Gastroesophageal sphincter (tissue), 4 donors: Measurements from ENCODE around the gene RNF180. TPM values are rescaled to one million over a fixed set of nuclear protein-coding genes. Genes with fewer than 3 reads are reported as not detected.

Experiments used
- ATAC-seq: fragments of 150-250 bp; one replicate; pipeline ENCODE4 v1.9.1; 2016; ENCODE audit warnings: mild to moderate bottlenecking, moderate library complexity
- H3K27ac ChIP-seq, 4 donors: fragments of 200-600 bp; sonication (generic) in 3 of 4; 1 replicate in 3 of 4; 2 replicates in 1 of 4; pipeline ENCODE4 v1.5.1; 2016 to 2019
- H3K27me3 ChIP-seq: fragments of 200-600 bp; sonication (generic); one replicate; pipeline ENCODE4 v1.5.1; 2019
- H3K36me3 ChIP-seq, 2 donors: fragments of 200-600 bp; sonication (generic); one replicate each; pipeline ENCODE4 v1.5.1; 2019; ENCODE audit warnings: control low read depth in 1 of 2
- H3K4me1 ChIP-seq, 3 donors: fragments of 200-600 bp; sonication (generic); 1 replicate in 2 of 3; 2 replicates in 1 of 3; pipeline ENCODE4 v1.5.1; 2016 to 2019; ENCODE audit warnings: control low read depth in 2 of 3
- H3K4me3 ChIP-seq, 2 donors: fragments of 200-600 bp; sonication (generic); one replicate each; pipeline ENCODE4 v1.5.1; 2019; ENCODE audit warnings: mild to moderate bottlenecking in 1 of 2, moderate library complexity in 1 of 2
- H3K9me3 ChIP-seq, 3 donors: fragments of 200-600 bp; sonication (generic); one replicate each; pipeline ENCODE4 v1.5.1; 2017 to 2019; ENCODE audit warnings: control low read depth in 2 of 3
- EP300 ChIP-seq: sonication (generic); formaldehyde crosslinking; IDR thresholded peaks from one replicate; pipeline ENCODE4 v1.6.1; 2017; ENCODE audit warnings: antibody characterized with exemption, mild to moderate bottlenecking
- POLR2A ChIP-seq, 2 donors: fragments of 450-650 bp; IDR thresholded peaks; one replicate each; pipeline ENCODE4 v1.6.1; 2017; ENCODE audit warnings: antibody characterized with exemption in 2 of 2, mild to moderate bottlenecking in 2 of 2, moderate library complexity in 1 of 2
- POLR2AphosphoS5 ChIP-seq: sonication (generic); formaldehyde crosslinking; IDR thresholded peaks from one replicate; pipeline ENCODE4 v1.6.1; 2017; ENCODE audit warnings: antibody characterized with exemption
- WGBS, 2 donors: methylation state at CpG; one replicate each; pipeline ENCODE4 v1.1.5; 2018; ENCODE audit warnings: low coverage in 1 of 2; 5-methylcytosine and 5-hydroxymethylcytosine counted together
- total RNA-seq, 4 donors: library from RNA; depleted of rRNA; stranded (reverse); fragments of >200 nt; gene quantifications; one replicate each; pipeline ENCODE4 v1.1.0, GENCODE V29; 2016
- TF ChIP-seq, protein P1 (sequence below), 4 experiments: fragments of 200-600 bp in 2 of 4; fragments of 450-650 bp in 2 of 4; sonication (generic) in 1 of 4; IDR thresholded peaks; one replicate each; pipeline ENCODE4 v1.5.1; 2017 to 2019; ENCODE audit warnings: antibody characterized with exemption in 4 of 4, mild to moderate bottlenecking in 2 of 4, moderate library complexity in 2 of 4

The RNF180 gene
- total RNA-seq, 4 donors from 2014 or later = 22.0 to 41.6 (median 25.3) TPM

DNA sequence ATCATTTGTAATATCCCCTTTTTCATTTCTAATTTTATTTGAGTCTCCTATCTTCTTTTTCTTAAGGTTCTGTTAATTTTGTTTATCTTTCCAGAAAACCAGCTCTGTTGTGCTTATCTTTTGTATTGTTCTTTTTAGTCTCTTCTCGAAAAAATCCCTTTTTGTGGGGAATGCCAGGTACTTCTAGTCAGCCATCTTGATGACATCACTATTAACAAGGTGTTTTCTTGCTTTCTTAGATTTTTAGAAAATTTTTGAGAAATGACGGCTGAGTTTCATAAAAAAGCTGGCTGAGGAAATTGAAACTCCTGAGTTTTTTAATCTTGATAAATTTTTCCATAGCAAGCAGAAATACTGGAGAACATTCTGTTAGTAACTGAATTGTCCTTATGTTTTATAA, 10.7 kb downstream of the RNF180 start:
- H3K27ac ChIP-seq = no peak overlapping the region
- no peaks in the 10 kb centered on the region for H3K36me3 ChIP-seq
- 88 to 100% methylated on average over 1 to 2 of the region's 2 CpGs for WGBS, 2 donors
- H3K9me3 ChIP-seq = peaks cover 0 to 7% (median 0%) of the 10 kb centered on the region in 3 donors
- no peak for ATAC-seq
- TF ChIP-seq POLR2A (IDR thresholded peaks at IDR 0.05) = no peak
- H3K4me1 ChIP-seq = peaks cover 0 to 11% (median 0%) of the 10 kb centered on the region in 3 donors
- no peaks in the 10 kb centered on the region for H3K27me3 ChIP-seq
- no peak overlapping the region for H3K4me3 ChIP-seq

DNA sequence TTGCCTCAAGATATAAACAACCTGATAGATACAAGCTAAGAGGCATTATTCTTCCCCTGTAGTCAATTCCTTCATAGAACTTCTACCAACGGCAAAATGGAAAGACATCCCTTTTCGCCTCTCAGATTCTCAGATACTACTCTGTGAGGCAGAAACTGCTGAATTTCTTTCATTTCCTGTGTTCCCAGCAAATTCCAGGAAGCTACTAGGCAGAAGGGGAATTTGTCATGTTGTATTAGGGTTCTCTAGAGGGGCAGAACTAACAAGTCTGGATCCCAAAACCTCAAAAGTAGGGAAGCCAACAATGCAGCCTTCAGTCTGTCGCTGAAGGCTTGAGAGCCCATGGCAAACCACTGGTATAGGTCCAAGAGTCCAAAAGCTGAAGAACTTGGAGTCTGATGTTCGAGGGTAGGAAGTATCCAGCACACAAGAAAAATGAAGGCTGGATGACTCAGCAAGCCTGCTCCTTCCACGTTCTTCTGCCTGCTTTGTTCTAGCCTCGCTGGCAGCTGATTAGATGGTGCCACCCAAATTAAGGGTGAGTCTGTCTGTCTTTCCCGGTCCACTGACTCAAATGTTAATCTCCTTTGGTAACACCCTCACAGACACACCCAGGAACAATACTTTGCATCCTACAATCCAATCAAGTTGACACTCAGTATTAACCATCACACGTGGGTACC, 15.2 kb downstream of the RNF180 start:
- no peaks in the 10 kb centered on the region for H3K27me3 ChIP-seq
- no peak for ATAC-seq
- peaks cover 0 to 24% (median 0%) of the 10 kb centered on the region in 3 donors for H3K4me1 ChIP-seq
- no peak overlapping the region for H3K4me3 ChIP-seq
- no peaks in the 10 kb centered on the region for H3K9me3 ChIP-seq
- TF ChIP-seq EP300 (no peak), POLR2A (IDR thresholded peaks at IDR 0.05) (no peak), POLR2AphosphoS5 (no peak)
- H3K27ac ChIP-seq = no peak overlapping the region
- WGBS, 2 donors = 51 to 62% methylated on average over 7 to 8 of the region's 8 CpGs
- no peaks in the 10 kb centered on the region for H3K36me3 ChIP-seq

DNA sequence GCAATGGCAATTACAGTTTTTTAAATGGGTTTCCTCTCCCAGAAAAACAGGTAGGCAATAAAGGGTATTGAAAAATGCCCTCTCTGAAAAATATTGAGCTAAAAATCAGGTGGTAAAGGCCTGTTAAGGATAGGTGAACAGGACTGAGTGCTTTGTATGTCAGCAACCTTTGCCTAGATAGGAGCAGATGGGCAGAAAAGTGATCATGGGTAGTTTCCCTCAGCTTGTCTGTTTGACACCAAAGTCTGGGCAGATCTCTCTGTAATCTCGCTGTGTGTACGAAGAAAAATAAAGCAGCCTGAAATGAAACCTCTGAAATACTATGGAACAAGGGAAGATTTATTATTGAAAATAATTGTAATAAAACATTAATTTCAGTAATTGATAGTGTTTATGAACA, 15.8 kb downstream of the RNF180 start:
- H3K4me3 ChIP-seq = no peak overlapping the region
- H3K4me1 ChIP-seq = peaks cover 0 to 24% (median 0%) of the 10 kb centered on the region in 3 donors
- no peaks in the 10 kb centered on the region for H3K36me3 ChIP-seq
- no peak overlapping the region for H3K27ac ChIP-seq
- WGBS, 2 donors = 80 to 97% methylated on average over 1 to 2 of the region's 2 CpGs
- ATAC-seq = no peak
- no peaks in the 10 kb centered on the region for H3K9me3 ChIP-seq
- H3K27me3 ChIP-seq = no peaks in the 10 kb centered on the region
- TF ChIP-seq, protein P1, sequence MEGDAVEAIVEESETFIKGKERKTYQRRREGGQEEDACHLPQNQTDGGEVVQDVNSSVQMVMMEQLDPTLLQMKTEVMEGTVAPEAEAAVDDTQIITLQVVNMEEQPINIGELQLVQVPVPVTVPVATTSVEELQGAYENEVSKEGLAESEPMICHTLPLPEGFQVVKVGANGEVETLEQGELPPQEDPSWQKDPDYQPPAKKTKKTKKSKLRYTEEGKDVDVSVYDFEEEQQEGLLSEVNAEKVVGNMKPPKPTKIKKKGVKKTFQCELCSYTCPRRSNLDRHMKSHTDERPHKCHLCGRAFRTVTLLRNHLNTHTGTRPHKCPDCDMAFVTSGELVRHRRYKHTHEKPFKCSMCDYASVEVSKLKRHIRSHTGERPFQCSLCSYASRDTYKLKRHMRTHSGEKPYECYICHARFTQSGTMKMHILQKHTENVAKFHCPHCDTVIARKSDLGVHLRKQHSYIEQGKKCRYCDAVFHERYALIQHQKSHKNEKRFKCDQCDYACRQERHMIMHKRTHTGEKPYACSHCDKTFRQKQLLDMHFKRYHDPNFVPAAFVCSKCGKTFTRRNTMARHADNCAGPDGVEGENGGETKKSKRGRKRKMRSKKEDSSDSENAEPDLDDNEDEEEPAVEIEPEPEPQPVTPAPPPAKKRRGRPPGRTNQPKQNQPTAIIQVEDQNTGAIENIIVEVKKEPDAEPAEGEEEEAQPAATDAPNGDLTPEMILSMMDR (IDR thresholded peaks at IDR 0.05) = no peak
- no peak for TF ChIP-seq POLR2A (IDR thresholded peaks at IDR 0.05)
- no peak for TF ChIP-seq EP300
- no peak for TF ChIP-seq POLR2AphosphoS5

DNA sequence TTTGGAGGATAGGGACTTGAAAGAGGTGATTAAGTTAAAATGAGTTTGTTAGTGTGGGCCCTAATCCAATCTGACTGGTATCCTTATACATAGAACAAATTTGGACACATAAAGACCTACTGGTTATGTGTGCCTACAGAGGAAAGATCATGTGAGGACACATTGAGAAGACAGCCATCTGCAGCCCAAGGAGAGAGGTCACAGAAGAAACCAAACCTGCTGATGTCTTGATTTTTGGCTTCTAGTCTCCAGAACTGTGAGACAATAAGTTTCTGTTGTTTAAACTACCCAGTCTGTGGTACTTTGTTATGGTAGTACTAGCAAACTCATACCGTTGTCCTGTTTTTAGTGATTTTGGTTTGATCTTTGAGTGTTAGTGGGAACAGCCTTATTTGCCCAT, 18.3 kb downstream of the RNF180 start:
- no peak for TF ChIP-seq EP300
- TF ChIP-seq POLR2AphosphoS5 = no peak
- TF ChIP-seq, protein P1 (IDR thresholded peaks at IDR 0.05) = no peak
- no peak for TF ChIP-seq POLR2A (IDR thresholded peaks at IDR 0.05)
- ATAC-seq = no peak
- Histone ChIP-seq H3K27me3 (no peaks in the 10 kb centered on the region), H3K36me3 (no peaks in the 10 kb centered on the region), H3K4me3 (no peak overlapping the region), H3K4me1 (peaks cover 0 to 29% (median 0%) of the 10 kb centered on the region in 3 donors), H3K27ac (no peak overlapping the region), H3K9me3 (no peaks in the 10 kb centered on the region)
- WGBS, 2 donors = 81 to 100% methylated on average over 1 of the region's 1 CpG

GRCh38 chr5:64184832-64185231, 19.2 kb downstream of the RNF180 start:
- H3K27ac ChIP-seq = no peak overlapping the region
- no peak overlapping the region for H3K4me3 ChIP-seq
- 57 to 73% methylated on average over 1 of the region's 1 CpG for WGBS, 2 donors
- TF ChIP-seq POLR2A (IDR thresholded peaks at IDR 0.05) (no peak), POLR2AphosphoS5 (no peak), EP300 (no peak)
- TF ChIP-seq, protein P1 (IDR thresholded peaks at IDR 0.05) = no peak
- no peaks in the 10 kb centered on the region for H3K36me3 ChIP-seq
- no peaks in the 10 kb centered on the region for H3K9me3 ChIP-seq
- peaks cover 0 to 38% (median 0%) of the 10 kb centered on the region in 3 donors for H3K4me1 ChIP-seq
- H3K27me3 ChIP-seq = no peaks in the 10 kb centered on the region
- no peak for ATAC-seq

- 100% methylated on average over 1 of the region's 1 CpG for WGBS, 2 donors
- TF ChIP-seq POLR2AphosphoS5 (no peak), POLR2A (IDR thresholded peaks at IDR 0.05) (no peak), EP300 (no peak)
- TF ChIP-seq, protein P1 (IDR thresholded peaks at IDR 0.05) = no peak
- Histone ChIP-seq H3K4me1 (peaks cover 0 to 44% (median 0%) of the 10 kb centered on the region in 3 donors), H3K36me3 (no peaks in the 10 kb centered on the region), H3K4me3 (no peak overlapping the region), H3K9me3 (no peaks in the 10 kb centered on the region), H3K27me3 (no peaks in the 10 kb centered on the region), H3K27ac (no peak overlapping the region)
- no peak for ATAC-seq
Measured at GRCh38 chr5:64188776-64189175, 23.1 kb downstream of the RNF180 start.
